SK-N-SH (cell line): ENCODE results near the gene HSPB7.

Experiments used
- ELF1 ChIP-seq: IDR thresholded peaks from 2 replicates; pipeline ENCODE4 v1.4.0; 2012
- EP300 ChIP-seq, 2 experiments: IDR thresholded peaks; 2 replicates each; pipeline versions ENCODE4 v1.4.0 to v1.6.1; 2012; ENCODE audit warnings: borderline replicate concordance in 1 of 2, low read depth in 1 of 2, low read length in 1 of 2
- EZH2phosphoT487 ChIP-seq: fragments of 200-600 bp; sonication (generic); IDR thresholded peaks from 2 replicates; pipeline ENCODE4 v1.6.1; 2017; ENCODE audit warnings: low read depth, mixed run types, mild to moderate bottlenecking, antibody characterized with exemption, moderate library complexity, borderline replicate concordance
- FOXJ3 ChIP-seq: sonication (generic); formaldehyde crosslinking; IDR thresholded peaks from 2 replicates; pipeline ENCODE4 v1.5.1; 2020; ENCODE audit warnings: mild to moderate bottlenecking, missing genetic modification reagents
- FOXM1 ChIP-seq: IDR thresholded peaks from 2 replicates; pipeline ENCODE4 v1.4.0; 2012; ENCODE audit warnings: low read depth, mild to moderate bottlenecking
- NFIC ChIP-seq: IDR thresholded peaks from 2 replicates; pipeline ENCODE4 v1.4.0; 2012; ENCODE audit warnings: borderline replicate concordance
- RAD21 ChIP-seq: IDR thresholded peaks from 2 replicates; pipeline ENCODE4 v1.6.1; 2012; ENCODE audit warnings: mild to moderate bottlenecking, low read length
- RFX5 ChIP-seq: IDR thresholded peaks from 2 replicates; pipeline ENCODE4 v1.6.1; 2012; ENCODE audit warnings: mild to moderate bottlenecking, improper control_type of control experiment, low read length
- SMC3 ChIP-seq: IDR thresholded peaks from 2 replicates; pipeline ENCODE4 v1.6.1; 2012; ENCODE audit warnings: low read depth, low read length, improper control_type of control experiment
- TAF1 ChIP-seq: IDR thresholded peaks from 2 replicates; pipeline ENCODE4 v1.6.1; 2012; ENCODE audit warnings: low read depth, mild to moderate bottlenecking, low read length, moderate library complexity, borderline replicate concordance
- TEAD4 ChIP-seq: IDR thresholded peaks from 2 replicates; pipeline ENCODE4 v1.4.0; 2012; ENCODE audit warnings: mild to moderate bottlenecking, borderline replicate concordance; ENCODE audit not compliant: insufficient read depth
- YY1 ChIP-seq: IDR thresholded peaks from 2 replicates; pipeline ENCODE4 v1.4.0; 2012; ENCODE audit warnings: low read depth, mild to moderate bottlenecking
- TF ChIP-seq, protein P1 (sequence below): fragments of 200-600 bp; sonication (generic); IDR thresholded peaks from 2 replicates; pipeline ENCODE4 v1.6.1; 2017; ENCODE audit warnings: antibody characterized with exemption, mild to moderate bottlenecking, moderate library complexity

DNA sequence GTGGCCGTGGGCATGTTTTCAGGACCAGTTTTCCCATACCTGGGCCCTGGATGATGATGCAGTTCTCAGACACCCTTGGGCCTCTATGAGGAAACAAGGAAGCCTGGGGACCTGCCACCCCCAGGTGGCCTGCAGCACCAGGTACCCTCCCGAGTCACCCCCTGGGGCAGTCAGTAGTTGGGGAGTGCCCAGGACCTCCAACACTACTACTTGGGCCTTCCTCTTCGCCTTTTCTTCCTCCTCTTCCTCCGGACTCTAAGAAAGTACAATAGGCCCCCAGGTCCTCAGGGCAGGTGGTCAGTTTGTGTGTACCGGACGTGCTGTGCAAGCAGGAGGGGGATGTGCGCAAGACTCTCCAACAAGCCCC, 25.7 kb downstream of the HSPB7 start:
- no peak for TF ChIP-seq NFIC
- TF ChIP-seq, protein P1, sequence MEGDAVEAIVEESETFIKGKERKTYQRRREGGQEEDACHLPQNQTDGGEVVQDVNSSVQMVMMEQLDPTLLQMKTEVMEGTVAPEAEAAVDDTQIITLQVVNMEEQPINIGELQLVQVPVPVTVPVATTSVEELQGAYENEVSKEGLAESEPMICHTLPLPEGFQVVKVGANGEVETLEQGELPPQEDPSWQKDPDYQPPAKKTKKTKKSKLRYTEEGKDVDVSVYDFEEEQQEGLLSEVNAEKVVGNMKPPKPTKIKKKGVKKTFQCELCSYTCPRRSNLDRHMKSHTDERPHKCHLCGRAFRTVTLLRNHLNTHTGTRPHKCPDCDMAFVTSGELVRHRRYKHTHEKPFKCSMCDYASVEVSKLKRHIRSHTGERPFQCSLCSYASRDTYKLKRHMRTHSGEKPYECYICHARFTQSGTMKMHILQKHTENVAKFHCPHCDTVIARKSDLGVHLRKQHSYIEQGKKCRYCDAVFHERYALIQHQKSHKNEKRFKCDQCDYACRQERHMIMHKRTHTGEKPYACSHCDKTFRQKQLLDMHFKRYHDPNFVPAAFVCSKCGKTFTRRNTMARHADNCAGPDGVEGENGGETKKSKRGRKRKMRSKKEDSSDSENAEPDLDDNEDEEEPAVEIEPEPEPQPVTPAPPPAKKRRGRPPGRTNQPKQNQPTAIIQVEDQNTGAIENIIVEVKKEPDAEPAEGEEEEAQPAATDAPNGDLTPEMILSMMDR, result no peak
- TF ChIP-seq TAF1, result no peak
- TF ChIP-seq ELF1, result no peak
- TF ChIP-seq EZH2phosphoT487, result no peak
- TF ChIP-seq TEAD4, result no peak
- TF ChIP-seq EP300 (IDR thresholded peaks at IDR 0.05; ENCODE audit: borderline replicate concordance in 1 of 2, low read depth in 1 of 2, low read length in 1 of 2), result no peak
- no peak for TF ChIP-seq RFX5
- TF ChIP-seq RAD21, result no peak
- TF ChIP-seq FOXJ3 (CRISPR knock-in tag), result no peak
- TF ChIP-seq SMC3, result no peak
- no peak for TF ChIP-seq FOXM1
- no peak for TF ChIP-seq YY1
